Keratinocyte (primary cell): Measurements from ENCODE around the gene KLHL36. TPM values are rescaled to one million over a fixed set of nuclear protein-coding genes. Genes with fewer than 3 reads are reported as not detected.

Experiments
- DNase-seq: peaks from one replicate; pipeline ENCODE4 v3.0.0-alpha.2; 2011; ENCODE audit warnings: low read depth, missing footprints, low spot score
- FAIRE-seq: peaks from 2 replicates; lab custom pipeline; 2011; peaks lifted over from hg19 to GRCh38; lab: Jason Lieb, UNC
- H2AFZ ChIP-seq: 2 replicates; pipeline ENCODE4 v1.6.0; 2012; ENCODE audit warnings: low read length, control low read depth, inconsistent platforms; ENCODE audit not compliant: control insufficient read depth
- H3K27ac ChIP-seq: 2 replicates; pipeline ENCODE4 v1.5.1; 2011; ENCODE audit warnings: low read length; ENCODE audit not compliant: control insufficient read depth, insufficient read depth
- H3K27me3 ChIP-seq: 3 replicates; pipeline ENCODE4 v1.6.0; 2011; ENCODE audit warnings: low read length; ENCODE audit not compliant: control insufficient read depth, insufficient read depth; ENCODE audit errors: extremely low read depth
- H3K36me3 ChIP-seq, 2 experiments: 2 replicates in 1 of 2; 3 replicates in 1 of 2; pipeline ENCODE4 v1.5.1; 2011; ENCODE audit warnings: low read length in 2 of 2, mild to moderate bottlenecking in 1 of 2; ENCODE audit not compliant: control insufficient read depth in 2 of 2, insufficient read depth in 2 of 2; ENCODE audit errors: extremely low read depth in 1 of 2
- H3K4me1 ChIP-seq: 3 replicates; pipeline ENCODE4 v1.5.1; 2011; ENCODE audit warnings: low read length; ENCODE audit not compliant: control insufficient read depth, insufficient read depth; ENCODE audit errors: extremely low read depth
- H3K4me2 ChIP-seq: 3 replicates; pipeline ENCODE4 v1.6.0; 2011; ENCODE audit warnings: low read depth, low read length; ENCODE audit not compliant: control insufficient read depth, insufficient read depth; ENCODE audit errors: extremely low read depth
- H3K4me3 ChIP-seq, 3 experiments: fragments of 200-600 bp in 1 of 3; sonication (generic) in 1 of 3; 2 replicates in 2 of 3; 3 replicates in 1 of 3; pipeline ENCODE4 v1.5.1; 2011 to 2016; ENCODE audit warnings: low read length in 3 of 3, mild to moderate bottlenecking in 3 of 3, control low read depth in 2 of 3, inconsistent platforms in 1 of 3, low read depth in 1 of 3, mixed read lengths in 1 of 3, mixed run types in 1 of 3, moderate library complexity in 1 of 3; ENCODE audit not compliant: control insufficient read depth in 2 of 3, insufficient read depth in 2 of 3; ENCODE audit errors: extremely low read depth in 1 of 3
- H3K79me2 ChIP-seq: 2 replicates; pipeline ENCODE4 v1.6.0; 2012; ENCODE audit warnings: low read length; ENCODE audit not compliant: control insufficient read depth, insufficient read depth
- H3K9ac ChIP-seq: 3 replicates; pipeline ENCODE4 v1.6.0; 2011; ENCODE audit warnings: low read length; ENCODE audit not compliant: control insufficient read depth, insufficient read depth; ENCODE audit errors: extremely low read depth
- H3K9me1 ChIP-seq: 3 replicates; pipeline ENCODE4 v1.6.0; 2011; ENCODE audit warnings: low read length; ENCODE audit not compliant: control insufficient read depth, insufficient read depth; ENCODE audit errors: extremely low read depth
- H3K9me3 ChIP-seq: 2 replicates; pipeline ENCODE4 v1.5.1; 2012; ENCODE audit warnings: low read depth, low read length; ENCODE audit not compliant: control insufficient read depth
- H4K20me1 ChIP-seq: 3 replicates; pipeline ENCODE4 v1.6.0; 2011; ENCODE audit warnings: low read length; ENCODE audit not compliant: control insufficient read depth, insufficient read depth; ENCODE audit errors: extremely low read depth
- EZH2 ChIP-seq: IDR thresholded peaks from one replicate; pipeline ENCODE4 v1.6.1; 2012; ENCODE audit warnings: inconsistent platforms, mild to moderate bottlenecking, low read length, moderate library complexity
- dilution Hi-C: fragments of 300-500 bp; cut with MboI; formaldehyde crosslinking; loops from one replicate; pipeline ENCODE4 v1.7.0; 2020; ENCODE audit warnings: low sequenced_read_pairs; ENCODE audit not compliant: extremely low pct_ligation_motif_present
- polyA plus RNA-seq, 5 experiments: library from polyadenylated mRNA; depleted of rRNA in 3 of 5; stranded (reverse) in 3 of 5; stranded (forward) in 1 of 5; unstranded in 1 of 5; fragments of >200 nt; gene quantifications; 1 replicate in 1 of 5; 2 replicates in 3 of 5; 3 replicates in 1 of 5; pipeline versions ENCODE4 v1.2.1 to v1.2.3, GENCODE V29; 2011 to 2012; ENCODE audit warnings: missing spikeins in 2 of 5, low read depth in 1 of 5, low replicate concordance in 1 of 5
- TF ChIP-seq, protein P1 (sequence below), 3 experiments: IDR thresholded peaks in 1 of 3; conservative IDR thresholded peaks in 1 of 3; optimal IDR thresholded peaks in 1 of 3; 2 replicates in 2 of 3; 3 replicates in 1 of 3; pipeline versions ENCODE3 to v1.5.1; 2011; ENCODE audit warnings: low read length in 3 of 3, mild to moderate bottlenecking in 3 of 3, moderate library complexity in 2 of 3, control low read depth in 1 of 3, inconsistent platforms in 1 of 3; ENCODE audit not compliant: insufficient read depth in 2 of 3; ENCODE audit errors: extremely low read depth in 1 of 3

The KLHL36 gene
- polyA plus RNA-seq, 1 donor (not counting 4 experiments of a cell fraction or from before 2014, with no cell fraction given), result 27.5 TPM

DNA sequence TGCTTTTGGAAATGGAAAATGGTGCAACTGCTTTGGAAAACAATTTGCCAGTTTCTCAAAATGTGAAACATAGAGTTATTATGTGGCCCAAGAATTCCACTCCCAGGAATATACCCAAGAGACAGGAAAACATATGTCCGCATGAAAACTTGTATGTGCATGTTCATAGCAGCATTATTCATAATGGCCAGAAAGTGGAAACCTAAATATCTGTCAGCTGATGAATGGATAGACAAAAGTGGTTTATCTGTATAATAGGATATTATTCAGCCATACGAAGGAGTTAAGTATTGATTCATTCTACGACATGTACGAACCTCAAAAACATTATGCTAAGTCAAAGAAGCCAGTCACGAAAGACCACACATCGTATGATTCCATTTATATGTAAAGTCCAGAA is 22.8 kb upstream of the KLHL36 start:
- H2AFZ ChIP-seq, result no peak overlapping the region
- no peaks in the 10 kb centered on the region for H3K27me3 ChIP-seq
- no peaks in the 10 kb centered on the region for H3K9me3 ChIP-seq
- H3K9ac ChIP-seq, result no peak overlapping the region
- H3K27ac ChIP-seq, result no peak overlapping the region
- H3K4me2 ChIP-seq, result no peak overlapping the region
- TF ChIP-seq, protein P1, sequence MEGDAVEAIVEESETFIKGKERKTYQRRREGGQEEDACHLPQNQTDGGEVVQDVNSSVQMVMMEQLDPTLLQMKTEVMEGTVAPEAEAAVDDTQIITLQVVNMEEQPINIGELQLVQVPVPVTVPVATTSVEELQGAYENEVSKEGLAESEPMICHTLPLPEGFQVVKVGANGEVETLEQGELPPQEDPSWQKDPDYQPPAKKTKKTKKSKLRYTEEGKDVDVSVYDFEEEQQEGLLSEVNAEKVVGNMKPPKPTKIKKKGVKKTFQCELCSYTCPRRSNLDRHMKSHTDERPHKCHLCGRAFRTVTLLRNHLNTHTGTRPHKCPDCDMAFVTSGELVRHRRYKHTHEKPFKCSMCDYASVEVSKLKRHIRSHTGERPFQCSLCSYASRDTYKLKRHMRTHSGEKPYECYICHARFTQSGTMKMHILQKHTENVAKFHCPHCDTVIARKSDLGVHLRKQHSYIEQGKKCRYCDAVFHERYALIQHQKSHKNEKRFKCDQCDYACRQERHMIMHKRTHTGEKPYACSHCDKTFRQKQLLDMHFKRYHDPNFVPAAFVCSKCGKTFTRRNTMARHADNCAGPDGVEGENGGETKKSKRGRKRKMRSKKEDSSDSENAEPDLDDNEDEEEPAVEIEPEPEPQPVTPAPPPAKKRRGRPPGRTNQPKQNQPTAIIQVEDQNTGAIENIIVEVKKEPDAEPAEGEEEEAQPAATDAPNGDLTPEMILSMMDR (optimal IDR thresholded peaks at IDR 0.05 in 1 of 3, IDR thresholded peaks at IDR 0.05 in 1 of 3, conservative IDR thresholded peaks at IDR 0.05 in 1 of 3; ENCODE audit: extremely low read depth in 1 of 3, insufficient read depth in 2 of 3, low read length in 3 of 3), result no peak
- no peak for TF ChIP-seq EZH2
- H3K79me2 ChIP-seq, result no peaks in the 10 kb centered on the region
- dilution Hi-C loops, result no loop called here
- H3K36me3 ChIP-seq, result no peaks in the 10 kb centered on the region
- H4K20me1 ChIP-seq, result no peaks in the 10 kb centered on the region
- no peak for FAIRE-seq
- no peak overlapping the region for H3K4me3 ChIP-seq
- H3K4me1 ChIP-seq, result peaks cover 3% of the 10 kb centered on the region
- no peaks in the 10 kb centered on the region for H3K9me1 ChIP-seq
- no peak for DNase-seq

DNA sequence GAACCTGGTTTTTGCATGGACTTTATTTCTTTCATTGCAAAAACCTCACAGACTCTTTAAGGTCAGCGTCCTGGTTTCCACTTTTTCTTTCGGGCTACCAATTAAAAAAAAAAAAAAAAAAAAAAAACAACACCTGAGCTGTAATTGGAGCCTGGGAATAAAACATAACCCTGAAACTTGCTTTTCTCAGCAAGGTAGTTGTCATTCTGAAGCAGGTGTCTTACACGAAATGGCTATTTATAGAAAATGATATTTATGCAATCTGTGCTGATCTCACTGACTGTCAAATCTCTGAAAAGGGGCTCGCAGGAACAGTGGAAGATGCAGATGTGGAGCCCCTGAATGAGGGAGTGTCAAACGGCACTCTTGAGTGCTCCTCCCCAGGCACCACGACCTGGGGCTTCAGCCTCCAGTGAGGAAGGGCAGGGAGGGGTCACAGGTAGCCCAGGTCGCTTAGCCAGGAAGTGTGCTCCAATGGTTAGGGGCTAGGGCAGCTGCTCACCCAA is 20.0 kb upstream of the KLHL36 start:
- TF ChIP-seq, protein P1 (optimal IDR thresholded peaks at IDR 0.05 in 1 of 3, IDR thresholded peaks at IDR 0.05 in 1 of 3, conservative IDR thresholded peaks at IDR 0.05 in 1 of 3; ENCODE audit: extremely low read depth in 1 of 3, insufficient read depth in 2 of 3, low read length in 3 of 3), result no peak
- TF ChIP-seq EZH2, result no peak
- no peak overlapping the region for H3K9ac ChIP-seq
- H4K20me1 ChIP-seq, result no peaks in the 10 kb centered on the region
- no peaks in the 10 kb centered on the region for H3K9me3 ChIP-seq
- H3K27ac ChIP-seq, result no peak overlapping the region
- H3K4me1 ChIP-seq, result no peaks in the 10 kb centered on the region
- DNase-seq (no peak), FAIRE-seq (no peak)
- no peak overlapping the region for H2AFZ ChIP-seq
- H3K4me2 ChIP-seq, result no peak overlapping the region
- H3K9me1 ChIP-seq, result no peaks in the 10 kb centered on the region
- H3K36me3 ChIP-seq, result no peaks in the 10 kb centered on the region
- H3K4me3 ChIP-seq, result no peak overlapping the region
- no peaks in the 10 kb centered on the region for H3K79me2 ChIP-seq
- H3K27me3 ChIP-seq, result no peaks in the 10 kb centered on the region
- dilution Hi-C loops, result no loop called here
